ENCODE measurements around the gene SLC35F4. TPM values are rescaled to one million over a fixed set of nuclear protein-coding genes. Genes with fewer than 3 reads are reported as not detected.
"Not testable (repeated sequence)": the region's sequence is repeated elsewhere in the genome, so short reads cannot be mapped to it uniquely, and the experiment has no call there.

Gene SLC35F4
- total and polyA plus RNA-seq, 2 donors from 2014 or later: 0.30 TPM; not detected in 1

GRCh38 chr14:57755018-57755521 is 110.8 kb downstream of the SLC35F4 start:
- no peaks in the 10 kb centered on the region for H3K36me3 ChIP-seq (ENCODE audit: control insufficient read depth in 2 of 3, insufficient read depth in 3 of 3, low read length in 3 of 3)
- no peak for TF ChIP-seq CTCF (IDR thresholded peaks at IDR 0.05; ENCODE audit: borderline replicate concordance, extremely low read depth, insufficient read depth)
- H3K4me3 ChIP-seq (ENCODE audit: low read length in 3 of 3): no peak overlapping the region
- no peak for DNase-seq
- no peaks in the 10 kb centered on the region for H3K27me3 ChIP-seq (ENCODE audit: control insufficient read depth, insufficient read depth, low read length)
- H3K9me3 ChIP-seq (ENCODE audit: control insufficient read depth in 2 of 3, insufficient read depth in 1 of 3, low read length in 3 of 3): peaks cover 0 to 2% (median 0%) of the 10 kb centered on the region in 3 donors
- FAIRE-seq: no peak
- intact Hi-C loops (cut with DNase I): no loop called here
- H3K4me1 ChIP-seq (ENCODE audit: control insufficient read depth in 2 of 3, insufficient read depth in 2 of 3, low read depth in 1 of 3, low read length in 3 of 3): no peaks in the 10 kb centered on the region
- no peak overlapping the region for H3K27ac ChIP-seq (ENCODE audit: low read depth in 2 of 2, low read length in 2 of 2)
- no peak overlapping the region for H3K9ac ChIP-seq (ENCODE audit: low read length in 3 of 3)

GRCh38 chr14:57754527-57754926 is 111.4 kb downstream of the SLC35F4 start:
- no peak for DNase-seq
- no peak overlapping the region for H3K9ac ChIP-seq (ENCODE audit: low read length in 3 of 3)
- FAIRE-seq: no peak
- TF ChIP-seq CTCF (IDR thresholded peaks at IDR 0.05; ENCODE audit: borderline replicate concordance, extremely low read depth, insufficient read depth): no peak
- H3K9me3 ChIP-seq (ENCODE audit: control insufficient read depth in 2 of 3, insufficient read depth in 1 of 3, low read length in 3 of 3): no peaks in the 10 kb centered on the region
- H3K27me3 ChIP-seq (ENCODE audit: control insufficient read depth, insufficient read depth, low read length): no peaks in the 10 kb centered on the region
- intact Hi-C loops (cut with DNase I): no loop called here
- no peak overlapping the region for H3K4me3 ChIP-seq (ENCODE audit: low read length in 3 of 3)
- H3K4me1 ChIP-seq (ENCODE audit: control insufficient read depth in 2 of 3, insufficient read depth in 2 of 3, low read depth in 1 of 3, low read length in 3 of 3): no peaks in the 10 kb centered on the region
- no peaks in the 10 kb centered on the region for H3K36me3 ChIP-seq (ENCODE audit: control insufficient read depth in 2 of 3, insufficient read depth in 3 of 3, low read length in 3 of 3)
- no peak overlapping the region for H3K27ac ChIP-seq (ENCODE audit: low read depth in 2 of 2, low read length in 2 of 2)

- H3K4me1 ChIP-seq (ENCODE audit: control insufficient read depth in 2 of 3, insufficient read depth in 2 of 3, low read depth in 1 of 3, low read length in 3 of 3): no peaks in the 10 kb centered on the region
- DNase-seq: no peak
- H3K4me3 ChIP-seq (ENCODE audit: low read length in 3 of 3): no peak overlapping the region
- no peak for TF ChIP-seq CTCF (IDR thresholded peaks at IDR 0.05; ENCODE audit: borderline replicate concordance, extremely low read depth, insufficient read depth)
- H3K27me3 ChIP-seq (ENCODE audit: control insufficient read depth, insufficient read depth, low read length): no peaks in the 10 kb centered on the region
- no peak overlapping the region for H3K27ac ChIP-seq (ENCODE audit: low read depth in 2 of 2, low read length in 2 of 2)
- H3K36me3 ChIP-seq (ENCODE audit: control insufficient read depth in 2 of 3, insufficient read depth in 3 of 3, low read length in 3 of 3): no peaks in the 10 kb centered on the region
- H3K9me3 ChIP-seq (ENCODE audit: control insufficient read depth in 2 of 3, insufficient read depth in 1 of 3, low read length in 3 of 3): no peaks in the 10 kb centered on the region
- intact Hi-C loops (cut with DNase I): no loop called here
- no peak overlapping the region for H3K9ac ChIP-seq (ENCODE audit: low read length in 3 of 3)
- FAIRE-seq: no peak
These were observed 112.1 kb downstream of the SLC35F4 start for GRCh38 chr14:57753821-57754220.

DNA sequence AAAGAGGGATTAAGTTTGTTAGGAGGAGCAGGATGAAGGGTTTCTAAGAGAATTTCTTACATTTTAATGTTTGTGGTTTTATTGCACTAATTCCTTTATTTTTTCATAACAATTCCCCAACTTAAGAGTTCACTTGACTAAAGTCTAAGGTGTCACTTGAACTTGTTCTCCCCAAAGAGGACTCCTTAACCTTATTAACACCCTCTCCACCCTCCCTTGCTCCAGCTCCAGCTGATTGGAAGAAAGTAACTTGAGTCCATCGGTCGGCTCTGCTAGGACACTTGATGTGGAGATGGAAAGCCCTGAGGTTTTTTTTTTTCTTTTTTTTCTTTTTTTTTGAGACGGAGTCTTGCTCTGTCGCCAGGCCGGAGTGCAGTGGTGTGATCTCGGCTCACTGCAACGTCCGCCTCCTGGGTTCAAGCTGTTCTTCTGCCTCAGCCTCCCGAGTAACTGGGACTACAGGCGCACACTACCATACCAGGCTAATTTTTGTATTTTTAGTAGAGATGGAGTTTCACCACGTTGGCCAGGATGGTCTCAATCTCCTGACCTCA is 113.7 kb downstream of the SLC35F4 start:
- FAIRE-seq; intact Hi-C loops (cut with DNase I): not testable (repeated sequence)

More for the DNA sequence above, 113.7 kb downstream of the SLC35F4 start:
- H3K27me3 ChIP-seq (ENCODE audit: control insufficient read depth, insufficient read depth, low read length); H3K9me3 ChIP-seq (ENCODE audit: control insufficient read depth in 2 of 3, insufficient read depth in 1 of 3, low read length in 3 of 3); H3K9ac ChIP-seq (ENCODE audit: low read length in 3 of 3); DNase-seq; H3K27ac ChIP-seq (ENCODE audit: low read depth in 2 of 2, low read length in 2 of 2); H3K36me3 ChIP-seq (ENCODE audit: control insufficient read depth in 2 of 3, insufficient read depth in 3 of 3, low read length in 3 of 3); H3K4me1 ChIP-seq (ENCODE audit: control insufficient read depth in 2 of 3, insufficient read depth in 2 of 3, low read depth in 1 of 3, low read length in 3 of 3); H3K4me3 ChIP-seq (ENCODE audit: low read length in 3 of 3): not testable (repeated sequence)

All from kidney (tissue), 14 donors.